ENCODE results near the gene DHRS11.

DNA sequence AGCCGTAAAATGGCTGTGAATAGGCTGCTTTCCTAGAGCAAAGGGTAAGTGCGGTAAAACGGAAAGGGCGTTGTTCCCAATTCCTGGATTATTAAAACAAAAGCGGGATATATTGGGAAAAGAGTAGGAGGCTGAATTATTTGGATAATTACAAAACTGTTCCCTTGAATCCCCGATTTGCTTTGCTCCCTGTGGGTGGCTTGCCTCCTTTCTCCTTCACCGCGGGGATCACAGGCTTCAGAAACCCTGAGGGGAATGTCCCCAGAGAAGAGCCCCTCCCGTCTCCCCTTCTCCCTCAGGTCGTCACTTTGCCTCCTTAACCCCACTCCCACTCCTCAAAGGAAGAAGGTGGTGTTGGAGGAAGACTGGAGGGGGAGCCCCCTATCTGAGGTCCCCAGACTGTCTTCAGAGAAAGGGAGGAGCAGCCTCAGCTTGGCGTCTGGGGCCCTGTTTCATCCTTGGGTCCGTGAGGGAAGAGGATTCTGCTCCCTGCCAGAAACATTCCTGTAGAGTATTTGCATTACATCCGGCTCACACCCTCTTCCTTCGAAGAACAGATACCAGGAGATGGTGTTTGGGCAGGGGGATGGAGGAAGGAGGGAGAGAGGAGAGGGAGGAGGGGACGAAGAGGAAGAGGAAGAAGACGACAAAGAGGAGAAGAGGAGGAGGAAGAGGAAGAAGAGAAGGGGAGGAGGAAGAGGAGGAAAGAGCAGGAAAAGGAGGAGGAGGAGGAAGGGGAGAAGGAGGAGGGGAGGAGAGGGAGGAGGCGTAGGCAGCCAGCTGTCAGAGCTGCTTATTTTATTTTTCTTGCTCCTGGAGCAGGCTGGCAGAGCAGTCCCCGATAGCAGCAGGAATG is 41.5 kb downstream of the DHRS11 start:
- TF ChIP-seq ZFP3 (CRISPR knock-in tag; IDR thresholded peaks at IDR 0.05), result no peak
- TF ChIP-seq, protein P1, sequence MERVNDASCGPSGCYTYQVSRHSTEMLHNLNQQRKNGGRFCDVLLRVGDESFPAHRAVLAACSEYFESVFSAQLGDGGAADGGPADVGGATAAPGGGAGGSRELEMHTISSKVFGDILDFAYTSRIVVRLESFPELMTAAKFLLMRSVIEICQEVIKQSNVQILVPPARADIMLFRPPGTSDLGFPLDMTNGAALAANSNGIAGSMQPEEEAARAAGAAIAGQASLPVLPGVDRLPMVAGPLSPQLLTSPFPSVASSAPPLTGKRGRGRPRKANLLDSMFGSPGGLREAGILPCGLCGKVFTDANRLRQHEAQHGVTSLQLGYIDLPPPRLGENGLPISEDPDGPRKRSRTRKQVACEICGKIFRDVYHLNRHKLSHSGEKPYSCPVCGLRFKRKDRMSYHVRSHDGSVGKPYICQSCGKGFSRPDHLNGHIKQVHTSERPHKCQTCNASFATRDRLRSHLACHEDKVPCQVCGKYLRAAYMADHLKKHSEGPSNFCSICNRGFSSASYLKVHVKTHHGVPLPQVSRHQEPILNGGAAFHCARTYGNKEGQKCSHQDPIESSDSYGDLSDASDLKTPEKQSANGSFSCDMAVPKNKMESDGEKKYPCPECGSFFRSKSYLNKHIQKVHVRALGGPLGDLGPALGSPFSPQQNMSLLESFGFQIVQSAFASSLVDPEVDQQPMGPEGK (CRISPR knock-in tag; IDR thresholded peaks at IDR 0.05; ENCODE audit: borderline replicate concordance), result no peak
- TF ChIP-seq, protein P2, sequence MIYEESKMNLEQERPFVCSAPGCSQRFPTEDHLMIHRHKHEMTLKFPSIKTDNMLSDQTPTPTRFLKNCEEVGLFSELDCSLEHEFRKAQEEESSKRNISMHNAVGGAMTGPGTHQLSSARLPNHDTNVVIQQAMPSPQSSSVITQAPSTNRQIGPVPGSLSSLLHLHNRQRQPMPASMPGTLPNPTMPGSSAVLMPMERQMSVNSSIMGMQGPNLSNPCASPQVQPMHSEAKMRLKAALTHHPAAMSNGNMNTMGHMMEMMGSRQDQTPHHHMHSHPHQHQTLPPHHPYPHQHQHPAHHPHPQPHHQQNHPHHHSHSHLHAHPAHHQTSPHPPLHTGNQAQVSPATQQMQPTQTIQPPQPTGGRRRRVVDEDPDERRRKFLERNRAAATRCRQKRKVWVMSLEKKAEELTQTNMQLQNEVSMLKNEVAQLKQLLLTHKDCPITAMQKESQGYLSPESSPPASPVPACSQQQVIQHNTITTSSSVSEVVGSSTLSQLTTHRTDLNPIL (CRISPR knock-in tag; IDR thresholded peaks at IDR 0.05; ENCODE audit: low read depth), result no peak
- TF ChIP-seq, protein P3, sequence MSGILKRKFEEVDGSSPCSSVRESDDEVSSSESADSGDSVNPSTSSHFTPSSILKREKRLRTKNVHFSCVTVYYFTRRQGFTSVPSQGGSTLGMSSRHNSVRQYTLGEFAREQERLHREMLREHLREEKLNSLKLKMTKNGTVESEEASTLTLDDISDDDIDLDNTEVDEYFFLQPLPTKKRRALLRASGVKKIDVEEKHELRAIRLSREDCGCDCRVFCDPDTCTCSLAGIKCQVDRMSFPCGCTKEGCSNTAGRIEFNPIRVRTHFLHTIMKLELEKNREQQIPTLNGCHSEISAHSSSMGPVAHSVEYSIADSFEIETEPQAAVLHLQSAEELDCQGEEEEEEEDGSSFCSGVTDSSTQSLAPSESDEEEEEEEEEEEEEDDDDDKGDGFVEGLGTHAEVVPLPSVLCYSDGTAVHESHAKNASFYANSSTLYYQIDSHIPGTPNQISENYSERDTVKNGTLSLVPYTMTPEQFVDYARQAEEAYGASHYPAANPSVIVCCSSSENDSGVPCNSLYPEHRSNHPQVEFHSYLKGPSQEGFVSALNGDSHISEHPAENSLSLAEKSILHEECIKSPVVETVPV (CRISPR knock-in tag; IDR thresholded peaks at IDR 0.05), result no peak
- TF ChIP-seq ZC3H10 (CRISPR knock-in tag; IDR thresholded peaks at IDR 0.05), result no peak
- no peak for TF ChIP-seq SNAI2 (CRISPR knock-in tag; IDR thresholded peaks at IDR 0.05)
- no peak for TF ChIP-seq ISL1 (CRISPR knock-in tag; IDR thresholded peaks at IDR 0.05)
- TF ChIP-seq ZNF8 (CRISPR knock-in tag; IDR thresholded peaks at IDR 0.05), result no peak
- no peak for TF ChIP-seq TCF4 (CRISPR knock-in tag; IDR thresholded peaks at IDR 0.05; ENCODE audit: borderline replicate concordance)
- TF ChIP-seq PPARA (CRISPR knock-in tag; IDR thresholded peaks at IDR 0.05; ENCODE audit: borderline replicate concordance), result no peak
- TF ChIP-seq RARB (CRISPR knock-in tag; IDR thresholded peaks at IDR 0.05), result no peak
